WTC11 (cell line): Measurements from ENCODE around the gene ABCB8.

Experiments
- SMAD3 ChIP-seq: sonication (generic); formaldehyde crosslinking; IDR thresholded peaks from 2 replicates; pipeline ENCODE4 v1.8.0; 2022; ENCODE audit warnings: missing genetic modification reagents, mild to moderate bottlenecking, borderline replicate concordance
- TF ChIP-seq, protein P1 (sequence below): fragments of 200-600 bp; IDR thresholded peaks from 2 replicates; pipeline ENCODE4 v1.8.0; 2022; ENCODE audit warnings: antibody characterized with exemption

- TF ChIP-seq, protein P1, sequence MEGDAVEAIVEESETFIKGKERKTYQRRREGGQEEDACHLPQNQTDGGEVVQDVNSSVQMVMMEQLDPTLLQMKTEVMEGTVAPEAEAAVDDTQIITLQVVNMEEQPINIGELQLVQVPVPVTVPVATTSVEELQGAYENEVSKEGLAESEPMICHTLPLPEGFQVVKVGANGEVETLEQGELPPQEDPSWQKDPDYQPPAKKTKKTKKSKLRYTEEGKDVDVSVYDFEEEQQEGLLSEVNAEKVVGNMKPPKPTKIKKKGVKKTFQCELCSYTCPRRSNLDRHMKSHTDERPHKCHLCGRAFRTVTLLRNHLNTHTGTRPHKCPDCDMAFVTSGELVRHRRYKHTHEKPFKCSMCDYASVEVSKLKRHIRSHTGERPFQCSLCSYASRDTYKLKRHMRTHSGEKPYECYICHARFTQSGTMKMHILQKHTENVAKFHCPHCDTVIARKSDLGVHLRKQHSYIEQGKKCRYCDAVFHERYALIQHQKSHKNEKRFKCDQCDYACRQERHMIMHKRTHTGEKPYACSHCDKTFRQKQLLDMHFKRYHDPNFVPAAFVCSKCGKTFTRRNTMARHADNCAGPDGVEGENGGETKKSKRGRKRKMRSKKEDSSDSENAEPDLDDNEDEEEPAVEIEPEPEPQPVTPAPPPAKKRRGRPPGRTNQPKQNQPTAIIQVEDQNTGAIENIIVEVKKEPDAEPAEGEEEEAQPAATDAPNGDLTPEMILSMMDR: no peak
- no peak for TF ChIP-seq SMAD3 (CRISPR knock-in tag)
Measured at GRCh38 chr7:151020231-151020630, 8.0 kb upstream of the ABCB8 start.
